ENCODE data around the gene IL17A.
"Not testable (repeated sequence)": the region's sequence is repeated elsewhere in the genome, so short reads cannot be mapped to it uniquely, and the experiment has no call there.

Gene IL17A

GRCh38 chr6:52164319-52165094 is 21.7 kb upstream of the IL17A start:
- DNase-seq: peak; percentile 48

GRCh38 chr6:52167267-52167666 is 18.9 kb upstream of the IL17A start:
- no peak for DNase-seq

- not testable (repeated sequence) for DNase-seq
Observed at GRCh38 chr6:52168351-52168750, 17.8 kb upstream of the IL17A start.

GRCh38 chr6:52174118-52174517 is 12.1 kb upstream of the IL17A start:
- DNase-seq: no peak

- no peak for DNase-seq
Observed at GRCh38 chr6:52176550-52176949, 9.6 kb upstream of the IL17A start.

- no peak for DNase-seq
Observed at GRCh38 chr6:52177961-52178360, 8.2 kb upstream of the IL17A start.

- no peak for DNase-seq
Observed at GRCh38 chr6:52180787-52181558, 5.2 kb upstream of the IL17A start.

- no peak for DNase-seq
Observed at GRCh38 chr6:52183131-52183713, 3.0 kb upstream of the IL17A start.

- no peak for DNase-seq
Observed at GRCh38 chr6:52186480-52186879, 305 bp downstream of the IL17A start.

- DNase-seq: no peak
Observed at GRCh38 chr6:52187098-52187497, 923 bp downstream of the IL17A start.

GRCh38 chr6:52189974-52190373 is 3.8 kb downstream of the IL17A start:
- no peak for DNase-seq

GRCh38 chr6:52190409-52190808 is 4.2 kb downstream of the IL17A start:
- DNase-seq: no peak

GRCh38 chr6:52191824-52192223 is 5.6 kb downstream of the IL17A start:
- DNase-seq: no peak

- DNase-seq: no peak
Observed at GRCh38 chr6:52195886-52196285, 9.7 kb downstream of the IL17A start.

GRCh38 chr6:52200088-52200487 is 13.9 kb downstream of the IL17A start:
- DNase-seq: not testable (repeated sequence)

- no peak for DNase-seq
Observed at GRCh38 chr6:52201046-52201445, 14.9 kb downstream of the IL17A start.

GRCh38 chr6:52201493-52201892 is 15.3 kb downstream of the IL17A start:
- DNase-seq: no peak

- no peak for DNase-seq
Observed at GRCh38 chr6:52207066-52207465, 20.9 kb downstream of the IL17A start.

GRCh38 chr6:52208612-52209011 is 22.4 kb downstream of the IL17A start:
- DNase-seq: no peak

GRCh38 chr6:52209770-52210169 is 23.6 kb downstream of the IL17A start:
- no peak for DNase-seq

GRCh38 chr6:52210227-52210626 is 24.1 kb downstream of the IL17A start:
- DNase-seq: no peak

GRCh38 chr6:52213127-52213526 is 27.0 kb downstream of the IL17A start:
- no peak for DNase-seq

GRCh38 chr6:52215787-52216186 is 29.6 kb downstream of the IL17A start:
- no peak for DNase-seq

All from NCI-H748 treated with DMSO at 0.1 percent for 48 hours (cell line).